ENCODE data around the gene HELZ2. TPM values are rescaled to one million over a fixed set of nuclear protein-coding genes. Genes with fewer than 3 reads are reported as not detected.

The HELZ2 gene
- total and polyA plus RNA-seq, 7 experiments from 2014 or later: 3.8 to 102 (median 24.9) TPM

- H3K9me3 ChIP-seq (ENCODE audit: control insufficient read depth in 2 of 3, low read length in 3 of 3): no peaks in the 10 kb centered on the region
- peaks cover 0 to 15% (median 4%) of the 10 kb centered on the region in 7 donors for H3K4me1 Mint-ChIP-seq
- H3K27ac ChIP-seq (ENCODE audit: low read depth, low read length): no peak overlapping the region
- peak overlapping the region in 3 of 9 donors; percentile 25 to 57 (median 45) for H3K27ac Mint-ChIP-seq
- ATAC-seq: no peak
- intact Hi-C loops (cut with micrococcal nuclease): no loop called here
- H3K36me3 ChIP-seq (ENCODE audit: control insufficient read depth in 2 of 3, insufficient read depth in 3 of 3, low read length in 3 of 3): peaks cover 6 to 79% (median 16%) of the 10 kb centered on the region in 3 experiments
- ChIA-PET CTCF (no interaction called here), POLR2A (interaction anchor here (1.4 kb wide), 1 partner anchor 26 kb away, joined by 4 read pairs; no protein-coding TSS in a partner anchor)
- no peaks in the 10 kb centered on the region for H3K27me3 ChIP-seq (ENCODE audit: control insufficient read depth in 2 of 2, insufficient read depth in 2 of 2, low read length in 2 of 2)
- H3K4me3 Mint-ChIP-seq: no peak overlapping the region
- H3K4me3 ChIP-seq (ENCODE audit: low read length): no peak overlapping the region
- peaks cover 0 to 2% (median 0%) of the 10 kb centered on the region in 11 donors for H3K9me3 Mint-ChIP-seq
- no peak for DNase-seq
- H3K4me1 ChIP-seq (ENCODE audit: control insufficient read depth in 2 of 2, insufficient read depth in 2 of 2, low read length in 2 of 2): no peaks in the 10 kb centered on the region
- H3K36me3 Mint-ChIP-seq: peaks cover 8 to 47% (median 36%) of the 10 kb centered on the region in 5 donors
- H3K27me3 Mint-ChIP-seq: no peaks in the 10 kb centered on the region
These were observed 25.5 kb upstream of the HELZ2 start for GRCh38 chr20:63599396-63600050.

DNA sequence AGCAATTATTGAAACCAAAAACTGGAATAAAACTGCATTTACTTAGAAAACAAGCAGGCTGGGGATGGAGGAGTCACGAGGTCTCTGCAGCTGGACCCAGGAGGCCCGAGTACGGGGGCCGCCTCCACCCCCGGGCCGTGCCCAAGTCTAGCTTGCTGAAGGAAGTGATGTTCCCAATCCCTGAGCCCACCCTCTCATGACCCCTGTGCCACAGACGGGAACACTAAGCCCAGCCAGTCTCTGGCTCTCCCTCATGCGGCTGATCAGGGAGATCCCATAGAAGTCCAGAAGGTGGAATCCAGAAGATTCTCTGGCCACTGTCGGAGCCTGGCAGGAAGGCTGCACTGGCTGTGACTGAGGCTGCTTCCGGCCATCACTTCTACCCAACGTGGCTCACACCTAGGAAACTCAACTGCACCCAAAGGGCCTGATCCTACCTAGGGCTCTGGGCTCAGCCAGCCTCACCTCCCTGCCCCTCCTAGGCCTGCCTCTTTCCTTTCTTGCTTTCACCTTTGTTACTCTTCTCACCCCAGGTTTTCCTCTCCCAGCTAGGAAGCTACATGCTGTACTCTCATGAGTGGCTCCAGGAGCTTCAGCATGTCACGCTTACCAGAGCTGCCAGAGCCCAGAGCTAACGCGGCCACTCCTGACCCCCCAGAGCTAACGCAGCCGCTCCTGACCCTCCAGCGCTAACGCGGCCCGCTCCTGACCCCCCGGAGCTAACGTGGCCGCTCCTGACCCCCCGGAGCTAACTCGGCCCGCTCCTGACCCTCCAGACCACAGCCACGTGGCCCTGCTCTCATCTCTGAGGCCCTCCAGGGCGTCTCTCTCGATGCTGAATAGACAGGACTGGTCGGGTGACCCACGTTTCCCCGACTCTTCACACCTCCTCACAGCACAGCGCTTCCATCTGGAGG is 24.7 kb upstream of the HELZ2 start:
- no peaks in the 10 kb centered on the region for H3K9me3 ChIP-seq (ENCODE audit: control insufficient read depth in 2 of 3, low read length in 3 of 3)
- Mint-ChIP-seq H3K27ac (peak overlapping the region in 3 of 9 donors; percentile 9 to 72 (median 57)), H3K9me3 (peaks cover 0 to 2% (median 0%) of the 10 kb centered on the region in 11 donors), H3K4me1 (peaks cover 0 to 15% (median 4%) of the 10 kb centered on the region in 7 donors), H3K36me3 (peaks cover 8 to 42% (median 32%) of the 10 kb centered on the region in 5 donors), H3K4me3 (no peak overlapping the region), H3K27me3 (no peaks in the 10 kb centered on the region)
- H3K27me3 ChIP-seq (ENCODE audit: control insufficient read depth in 2 of 2, insufficient read depth in 2 of 2, low read length in 2 of 2): no peaks in the 10 kb centered on the region
- no peak overlapping the region for H3K4me3 ChIP-seq (ENCODE audit: low read length)
- ATAC-seq (no peak), DNase-seq (no peak)
- CTCF ChIA-PET: interaction anchor here (1.0 kb wide), 1 partner anchor 60 kb away, joined by 4 read pairs; no protein-coding TSS in a partner anchor
- no peak overlapping the region for H3K27ac ChIP-seq (ENCODE audit: low read depth, low read length)
- POLR2A ChIA-PET: interaction anchor here (0.8 to 1.4 kb wide), 2 partner anchors 10 to 26 kb away, joined by 3 to 4 read pairs; no protein-coding TSS in a partner anchor
- H3K4me1 ChIP-seq (ENCODE audit: control insufficient read depth in 2 of 2, insufficient read depth in 2 of 2, low read length in 2 of 2): no peaks in the 10 kb centered on the region
- peaks cover 6 to 82% (median 16%) of the 10 kb centered on the region in 3 experiments for H3K36me3 ChIP-seq (ENCODE audit: control insufficient read depth in 2 of 3, insufficient read depth in 3 of 3, low read length in 3 of 3)
- intact Hi-C loops (cut with micrococcal nuclease): no loop called here

- CTCF ChIA-PET: interaction anchor here (0.6 to 1.0 kb wide), 2 partner anchors 14 to 59 kb away, joined by 4 read pairs; no protein-coding TSS in a partner anchor
- H3K4me3 ChIP-seq (ENCODE audit: low read length): no peak overlapping the region
- Mint-ChIP-seq H3K4me1 (peaks cover 0 to 11% (median 3%) of the 10 kb centered on the region in 7 donors), H3K9me3 (peaks cover 0 to 2% (median 0%) of the 10 kb centered on the region in 11 donors), H3K27me3 (no peaks in the 10 kb centered on the region), H3K4me3 (no peak overlapping the region), H3K36me3 (peaks cover 11 to 47% (median 34%) of the 10 kb centered on the region in 5 donors), H3K27ac (peak overlapping the region in 1 of 9 donors; percentile 77)
- intact Hi-C loops (cut with micrococcal nuclease): no loop called here
- DNase-seq: no peak
- H3K9me3 ChIP-seq (ENCODE audit: control insufficient read depth in 2 of 3, low read length in 3 of 3): no peaks in the 10 kb centered on the region
- peaks cover 2 to 86% (median 13%) of the 10 kb centered on the region in 3 experiments for H3K36me3 ChIP-seq (ENCODE audit: control insufficient read depth in 2 of 3, insufficient read depth in 3 of 3, low read length in 3 of 3)
- no peak for ATAC-seq
- no peaks in the 10 kb centered on the region for H3K27me3 ChIP-seq (ENCODE audit: control insufficient read depth in 2 of 2, insufficient read depth in 2 of 2, low read length in 2 of 2)
- H3K27ac ChIP-seq (ENCODE audit: low read depth, low read length): no peak overlapping the region
- H3K4me1 ChIP-seq (ENCODE audit: control insufficient read depth in 2 of 2, insufficient read depth in 2 of 2, low read length in 2 of 2): no peaks in the 10 kb centered on the region
- POLR2A ChIA-PET: interaction anchor here (0.6 to 1.4 kb wide), 3 partner anchors 9 to 27 kb away, joined by 3 to 4 read pairs (median 4); no protein-coding TSS in a partner anchor
These were observed 23.8 kb upstream of the HELZ2 start for GRCh38 chr20:63597651-63598478.

- intact Hi-C loops (cut with micrococcal nuclease): no loop called here
- Mint-ChIP-seq H3K9me3 (peaks cover 0 to 2% (median 0%) of the 10 kb centered on the region in 11 donors), H3K27ac (no peak overlapping the region), H3K27me3 (no peaks in the 10 kb centered on the region), H3K4me3 (no peak overlapping the region), H3K4me1 (peaks cover 0 to 7% (median 0%) of the 10 kb centered on the region in 7 donors), H3K36me3 (peaks cover 9 to 44% (median 31%) of the 10 kb centered on the region in 5 donors)
- Histone ChIP-seq H3K9me3 (ENCODE audit: control insufficient read depth in 2 of 3, low read length in 3 of 3) (no peaks in the 10 kb centered on the region), H3K4me3 (ENCODE audit: low read length) (no peak overlapping the region), H3K4me1 (ENCODE audit: control insufficient read depth in 2 of 2, insufficient read depth in 2 of 2, low read length in 2 of 2) (no peaks in the 10 kb centered on the region), H3K36me3 (ENCODE audit: control insufficient read depth in 2 of 3, insufficient read depth in 3 of 3, low read length in 3 of 3) (peaks cover 0 to 87% (median 8%) of the 10 kb centered on the region in 3 experiments), H3K27ac (ENCODE audit: low read depth, low read length) (no peak overlapping the region), H3K27me3 (ENCODE audit: control insufficient read depth in 2 of 2, insufficient read depth in 2 of 2, low read length in 2 of 2) (no peaks in the 10 kb centered on the region)
- CTCF ChIA-PET: interaction anchor here (1.3 kb wide), 1 partner anchor 45 kb away, joined by 3 read pairs; no protein-coding TSS in a partner anchor
- POLR2A ChIA-PET: no interaction called here
- no peak for DNase-seq
- ATAC-seq: no peak
These were observed 22.4 kb upstream of the HELZ2 start for GRCh38 chr20:63596423-63596822.

GRCh38 chr20:63595416-63596127 is 21.5 kb upstream of the HELZ2 start:
- H3K27me3 Mint-ChIP-seq: no peaks in the 10 kb centered on the region
- ChIA-PET CTCF (interaction anchor here (1.3 kb wide), 1 partner anchor 46 kb away, joined by 3 read pairs; no protein-coding TSS in a partner anchor), POLR2A (interaction anchor here (0.6 kb wide), 1 partner anchor 186 kb away, joined by 3 read pairs; no protein-coding TSS in a partner anchor)
- H3K4me1 Mint-ChIP-seq: peaks cover 0 to 7% (median 0%) of the 10 kb centered on the region in 7 donors
- H3K36me3 ChIP-seq (ENCODE audit: control insufficient read depth in 2 of 3, insufficient read depth in 3 of 3, low read length in 3 of 3): peaks cover 0 to 88% (median 8%) of the 10 kb centered on the region in 3 experiments
- H3K36me3 Mint-ChIP-seq: peaks cover 9 to 48% (median 30%) of the 10 kb centered on the region in 5 donors
- H3K27ac ChIP-seq (ENCODE audit: low read depth, low read length): no peak overlapping the region
- no peaks in the 10 kb centered on the region for H3K4me1 ChIP-seq (ENCODE audit: control insufficient read depth in 2 of 2, insufficient read depth in 2 of 2, low read length in 2 of 2)
- H3K27ac Mint-ChIP-seq: no peak overlapping the region
- no peaks in the 10 kb centered on the region for H3K27me3 ChIP-seq (ENCODE audit: control insufficient read depth in 2 of 2, insufficient read depth in 2 of 2, low read length in 2 of 2)
- H3K9me3 Mint-ChIP-seq: no peaks in the 10 kb centered on the region
- DNase-seq: no peak
- H3K9me3 ChIP-seq (ENCODE audit: control insufficient read depth in 2 of 3, low read length in 3 of 3): no peaks in the 10 kb centered on the region
- no peak overlapping the region for H3K4me3 Mint-ChIP-seq
- intact Hi-C loops (cut with micrococcal nuclease): no loop called here
- no peak for ATAC-seq
- no peak overlapping the region for H3K4me3 ChIP-seq (ENCODE audit: low read length)

All from naive thymus-derived CD4-positive, alpha-beta T cell (primary cell).